ENCODE results near the gene ADAM10.

ADAM10 gene

GRCh38 chr15:58715266-58715917 lies 34.1 kb downstream of the ADAM10 start:
- no peak for DNase-seq

GRCh38 chr15:58710701-58711100 lies 38.8 kb downstream of the ADAM10 start:
- DNase-seq, result no peak

GRCh38 chr15:58707397-58707796 lies 42.1 kb downstream of the ADAM10 start:
- DNase-seq, result no peak

DNA sequence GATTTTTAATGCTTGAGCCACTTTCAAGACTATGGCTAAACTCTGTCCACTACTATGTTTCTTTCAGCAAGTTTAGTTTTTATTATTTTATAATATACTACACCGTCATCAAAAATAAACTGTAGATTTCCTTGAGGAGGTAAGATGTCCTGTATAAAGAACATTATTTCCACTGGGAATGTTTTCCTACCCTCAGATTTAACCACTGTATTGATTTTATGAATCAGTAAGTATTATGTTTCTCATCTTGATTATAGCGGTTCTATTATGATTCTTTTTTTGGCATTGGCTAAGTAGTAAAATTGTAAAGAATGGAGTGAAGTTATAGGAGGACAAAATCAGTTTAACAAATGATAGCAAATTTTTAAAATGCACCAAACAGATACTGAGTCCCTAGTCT lies 44.4 kb downstream of the ADAM10 start:
- no peak for DNase-seq

GRCh38 chr15:58704155-58704865 lies 45.2 kb downstream of the ADAM10 start:
- no peak for DNase-seq

DNA sequence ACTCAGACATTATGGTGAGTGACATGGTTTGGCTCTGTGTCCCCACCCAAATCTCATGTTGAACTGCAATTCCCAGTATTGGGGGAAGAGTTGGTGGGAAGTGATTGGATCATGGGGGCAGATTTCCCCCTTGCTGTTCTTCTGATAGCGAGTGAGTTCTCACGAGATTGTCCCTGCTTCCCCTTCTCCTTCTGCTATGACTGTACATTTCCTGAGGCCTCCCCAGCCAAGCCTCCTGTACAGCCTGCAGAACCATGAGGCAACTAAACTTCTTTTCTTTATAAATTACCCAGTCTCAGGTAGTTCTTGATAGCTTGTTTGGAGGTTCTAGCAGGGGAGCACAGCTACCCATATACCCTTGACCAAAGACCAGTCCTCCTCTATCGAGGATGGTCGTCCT lies 45.9 kb downstream of the ADAM10 start:
- no peak for DNase-seq

GRCh38 chr15:58702233-58702632 lies 47.3 kb downstream of the ADAM10 start:
- DNase-seq, result no peak

DNA sequence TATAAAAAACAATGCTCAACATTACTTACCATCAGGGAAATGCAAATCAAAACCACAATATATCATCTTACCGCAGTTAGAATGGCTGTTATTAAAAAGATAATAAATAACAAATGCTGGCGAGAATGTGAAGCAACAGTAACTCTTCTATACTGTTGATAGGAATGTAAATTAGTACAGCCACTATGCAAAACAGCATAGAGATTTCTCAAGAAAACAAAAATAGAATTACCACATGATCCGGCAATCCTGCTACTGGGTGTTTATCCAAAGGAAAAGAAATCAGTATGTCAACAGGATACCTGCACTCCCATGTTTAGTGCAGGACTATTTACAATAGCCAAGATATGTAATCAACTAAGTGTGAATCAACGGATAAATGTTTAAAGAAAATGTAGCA lies 48.1 kb downstream of the ADAM10 start:
- DNase-seq, result no peak

DNA sequence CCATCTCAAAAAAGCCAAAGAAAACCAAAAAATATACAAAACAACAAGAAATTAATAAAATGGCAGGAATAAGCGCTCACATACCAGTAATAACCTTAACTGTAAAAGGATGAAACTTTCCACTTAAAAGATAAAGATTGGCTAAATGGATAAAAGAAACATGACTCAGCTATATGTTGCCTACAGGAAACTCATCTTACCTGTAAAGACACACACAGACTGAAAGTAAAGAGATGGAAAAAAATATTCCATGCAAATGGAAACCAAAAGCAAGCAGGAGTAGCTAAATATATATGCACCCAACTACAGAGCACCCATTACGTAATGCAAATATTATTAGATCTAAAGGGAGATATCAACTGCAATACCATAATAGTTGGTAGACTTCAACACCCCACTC lies 49.7 kb downstream of the ADAM10 start:
- no peak for DNase-seq

DNA sequence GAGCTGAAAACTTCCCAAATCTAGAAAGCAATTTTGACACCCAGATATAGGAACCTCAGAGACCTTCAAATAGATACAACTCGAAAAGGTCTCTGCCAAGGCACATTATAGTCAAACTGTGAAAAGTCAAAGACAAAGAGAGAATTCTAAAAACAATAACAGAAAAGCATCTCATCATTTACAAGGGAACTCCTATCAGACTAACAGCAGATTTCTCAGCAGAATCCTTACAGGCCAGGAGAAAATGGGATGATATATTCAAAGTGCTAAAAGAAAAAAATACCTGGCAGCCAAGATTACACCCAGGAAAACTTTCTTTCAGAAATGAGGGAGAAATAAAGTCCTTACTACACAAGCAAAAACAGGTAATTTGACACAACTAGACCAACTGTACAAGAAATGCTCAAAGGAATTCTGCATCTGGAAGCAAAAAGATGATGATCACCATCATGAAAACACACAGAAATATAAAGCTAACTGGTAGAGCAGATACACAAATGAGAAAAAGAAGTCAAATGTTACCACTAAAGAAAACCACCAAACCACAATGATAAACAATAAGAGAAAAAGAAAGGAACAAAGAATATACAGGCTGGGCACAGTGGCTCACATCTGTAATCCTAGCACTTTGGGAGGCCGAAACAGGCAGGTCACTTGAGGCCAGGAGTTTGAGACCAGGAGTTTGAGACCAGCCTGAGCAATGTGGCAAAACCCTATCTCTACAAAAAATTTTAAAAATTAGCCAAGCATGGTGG lies 50.4 kb downstream of the ADAM10 start:
- DNase-seq, result no peak

- no peak for DNase-seq
These were observed 52.3 kb downstream of the ADAM10 start for GRCh38 chr15:58697220-58697619.

DNA sequence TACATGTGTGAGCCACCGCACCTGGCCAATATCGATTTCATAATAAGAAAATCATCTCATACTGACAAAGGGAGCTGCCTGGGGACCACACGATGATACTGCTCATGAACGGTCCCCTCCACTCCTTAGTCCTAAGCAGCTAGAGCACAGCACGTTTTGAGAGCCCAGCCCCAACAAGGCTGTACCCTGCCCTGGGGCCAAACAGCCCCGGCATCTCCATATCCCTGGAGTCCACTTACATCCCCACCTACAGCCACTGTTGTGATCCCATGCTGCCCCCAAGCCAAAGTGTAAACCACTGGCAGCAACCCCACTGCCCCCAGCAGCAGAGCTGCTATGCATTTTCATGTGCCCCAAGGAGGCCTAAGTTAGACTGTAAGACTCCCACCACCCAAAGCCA lies 52.8 kb downstream of the ADAM10 start:
- DNase-seq, result no peak

- no peak for DNase-seq
These were observed 54.7 kb downstream of the ADAM10 start for GRCh38 chr15:58694641-58695398.

- DNase-seq, result no peak
These were observed 58.8 kb downstream of the ADAM10 start for GRCh38 chr15:58690703-58691102.

DNA sequence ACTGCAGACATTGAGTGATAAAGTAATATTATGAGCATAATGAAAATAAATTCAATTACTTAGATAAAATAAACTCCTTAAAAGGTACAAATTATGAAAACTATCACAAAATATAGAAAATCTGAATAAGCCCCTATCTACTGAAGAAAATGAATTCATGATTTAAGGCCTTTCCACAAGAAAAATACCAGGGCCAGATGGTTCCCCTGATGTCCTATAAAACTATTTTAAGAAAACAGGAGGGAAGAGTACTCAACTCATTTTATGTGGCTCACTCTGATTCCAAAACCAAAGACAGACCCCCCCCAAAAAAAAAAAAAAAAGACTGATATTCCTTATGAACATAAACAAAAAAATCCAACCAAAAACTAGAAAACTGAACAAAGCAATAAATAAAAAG lies 59.9 kb downstream of the ADAM10 start:
- no peak for DNase-seq

DNA sequence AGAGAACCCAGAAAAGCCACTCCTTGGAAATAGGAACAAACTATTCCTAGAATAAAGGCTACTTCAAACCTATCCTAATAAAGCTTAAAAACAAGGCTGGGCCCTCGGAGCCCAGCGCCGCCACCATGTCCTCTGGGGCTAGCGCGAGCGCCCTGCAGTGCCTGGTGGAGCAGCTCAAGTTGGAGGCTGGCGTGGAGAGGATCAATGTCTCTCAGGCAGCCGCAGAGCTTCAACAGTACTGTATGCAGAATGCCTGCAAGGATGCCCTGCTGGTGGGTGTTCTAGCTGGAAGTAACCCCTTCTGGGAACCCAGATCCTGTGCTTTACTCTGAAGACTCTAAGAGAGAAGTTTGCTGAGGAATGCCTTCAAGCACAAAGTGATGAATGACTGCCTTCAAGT lies 63.2 kb downstream of the ADAM10 start:
- DNase-seq, result no peak

DNA sequence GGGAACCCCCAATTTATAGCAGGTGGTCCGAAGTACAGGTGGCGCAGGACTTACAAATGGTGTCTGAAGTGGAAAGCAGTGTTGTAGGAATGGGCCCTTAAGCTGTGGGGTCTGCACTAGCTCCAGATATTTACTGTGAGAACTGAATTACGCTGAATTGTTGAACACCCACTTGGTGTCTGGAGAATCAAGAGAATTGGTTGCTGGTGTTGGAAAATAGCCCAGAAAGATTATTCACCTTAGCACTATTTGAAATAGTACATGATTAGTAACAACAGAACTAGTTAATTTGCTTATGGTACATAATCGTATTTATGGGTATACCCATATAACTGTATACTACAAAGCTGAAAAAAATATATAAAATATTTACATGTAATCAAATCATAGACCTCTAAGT lies 64.8 kb downstream of the ADAM10 start:
- DNase-seq, result no peak

DNA sequence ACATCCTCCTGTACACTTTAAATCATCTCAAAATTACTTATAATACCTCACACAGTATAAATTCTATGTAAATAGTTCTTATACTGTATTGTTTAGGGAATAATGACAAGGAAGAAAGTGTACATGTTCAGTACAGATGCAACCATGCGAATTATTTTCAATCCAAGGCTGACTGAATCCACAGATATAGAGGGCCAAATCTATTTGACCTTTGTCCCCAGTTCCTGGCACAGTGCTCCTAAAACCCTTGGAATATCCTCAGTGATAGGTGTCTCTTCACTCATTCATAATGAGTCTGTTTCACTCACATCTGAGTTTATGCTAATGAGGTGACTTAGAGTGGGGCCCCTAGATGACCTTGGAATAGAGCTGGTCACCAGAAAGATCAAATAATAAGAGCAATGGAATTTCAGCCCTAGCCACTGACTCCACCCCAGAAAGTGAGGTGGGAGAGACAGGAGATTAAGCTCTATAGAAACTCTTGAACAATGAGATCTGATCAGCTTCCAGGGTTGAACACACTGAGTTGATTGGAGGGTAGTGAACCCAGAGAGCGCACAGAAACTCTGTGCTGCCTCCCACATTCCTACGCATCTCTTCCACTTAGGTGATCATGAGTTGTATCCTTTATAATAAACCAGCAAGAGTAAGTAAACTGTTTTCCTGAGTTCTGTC lies 65.3 kb downstream of the ADAM10 start:
- DNase-seq, result no peak

DNA sequence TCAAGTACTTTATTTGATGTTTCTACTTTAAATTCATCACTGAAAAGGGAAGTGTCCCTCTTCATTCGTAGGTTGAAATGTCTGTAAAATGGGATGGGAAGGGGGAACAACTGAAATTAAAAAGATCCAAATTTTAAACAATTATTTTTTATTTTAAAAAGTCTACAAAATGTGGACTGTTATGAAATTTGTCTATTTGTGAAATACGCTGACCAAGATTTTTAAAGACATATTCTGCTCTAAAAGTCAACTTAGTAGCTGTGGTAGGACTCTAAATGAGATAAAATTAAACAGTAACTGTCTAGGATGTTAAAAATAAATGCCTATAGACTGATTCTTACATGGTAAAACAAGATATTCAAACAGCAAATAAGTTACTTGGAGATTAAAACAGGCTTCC lies 67.3 kb downstream of the ADAM10 start:
- DNase-seq, result no peak

DNA sequence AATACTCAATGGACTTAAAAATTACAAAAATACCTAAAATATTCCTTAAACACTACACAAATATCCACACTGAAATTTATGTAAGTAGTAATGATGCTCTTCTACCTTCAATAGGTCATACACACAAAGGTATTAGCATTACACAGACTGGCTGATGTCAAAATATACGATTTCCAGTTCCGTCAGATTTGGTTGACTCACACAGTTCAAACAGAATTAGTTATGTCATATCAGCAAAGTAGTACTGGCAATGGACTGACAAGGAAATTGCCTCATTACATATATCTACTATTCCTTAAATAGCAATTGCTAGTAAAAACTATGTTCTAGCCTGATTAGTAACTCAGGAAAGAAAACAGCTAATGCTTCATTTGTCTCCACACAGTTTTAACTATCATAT lies 70.8 kb downstream of the ADAM10 start:
- DNase-seq, result no peak

DNA sequence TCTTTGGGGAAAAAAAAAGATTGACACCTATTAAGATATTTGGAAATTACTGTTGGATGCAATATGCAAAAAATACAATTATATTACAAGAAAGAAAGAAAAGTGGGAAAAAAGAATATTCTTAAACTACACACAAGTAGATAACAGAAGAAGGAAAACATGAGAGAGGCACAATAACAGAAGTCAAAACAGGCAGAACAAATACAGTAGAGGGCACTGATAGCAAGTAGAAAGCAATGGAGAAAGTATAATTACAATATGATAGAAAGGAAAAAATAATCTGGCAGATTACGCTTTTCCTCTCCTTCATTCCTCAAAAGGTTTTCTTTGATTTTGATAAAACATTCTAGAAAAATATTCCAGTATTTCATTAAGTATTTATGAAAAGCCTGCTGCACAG lies 72.1 kb downstream of the ADAM10 start:
- DNase-seq, result no peak

DNA sequence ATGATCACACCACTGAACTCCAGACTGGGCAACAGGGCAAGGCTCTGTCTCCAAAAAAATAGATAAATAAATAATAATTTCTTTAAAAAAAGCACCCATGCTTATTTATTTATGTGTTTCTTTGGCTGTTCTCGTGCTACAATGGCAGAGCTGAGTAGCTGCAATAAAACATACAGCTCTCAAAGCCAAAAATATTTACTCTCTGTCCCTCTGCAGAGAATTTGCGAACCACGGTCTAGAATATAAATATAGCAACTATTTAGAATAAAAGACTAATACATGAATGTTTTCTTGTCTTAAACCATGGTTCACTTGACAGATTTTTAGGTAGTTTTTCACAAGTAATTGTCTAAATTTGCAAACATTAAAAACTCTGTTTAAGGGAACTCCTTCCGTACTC lies 72.7 kb downstream of the ADAM10 start:
- no peak for DNase-seq

DNA sequence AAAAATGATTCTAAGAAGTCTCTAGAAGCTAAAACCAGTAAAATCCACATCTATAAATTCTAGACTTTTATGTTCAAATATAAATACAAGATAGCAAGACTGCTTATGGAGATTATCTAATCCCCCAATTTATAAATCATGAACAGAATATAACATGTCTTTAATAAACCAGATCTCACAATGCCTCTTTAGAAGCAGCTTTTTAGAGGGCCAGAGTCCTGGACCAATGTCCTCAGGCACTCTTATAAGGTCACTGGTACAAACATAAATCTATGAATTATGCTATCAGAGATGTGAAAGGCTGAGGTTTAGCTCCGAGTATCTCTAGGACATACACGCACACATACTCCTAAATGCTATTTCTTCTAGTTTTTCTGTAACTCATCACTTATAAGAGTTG lies 78.3 kb downstream of the ADAM10 start:
- no peak for DNase-seq

Data from activated gamma-delta T cell (primary cell).